ENCODE measurements around the gene GMPPB.
A peak's percentile ranks its signal among the peaks of the same experiment; 100 is the strongest.

- TF ChIP-seq EZH2 (IDR thresholded peaks at IDR 0.05; ENCODE audit: low read length): no peak
- peak in 1 of 3 experiments; percentile 11 for TF ChIP-seq CTCF (optimal IDR thresholded peaks at IDR 0.05 in 1 of 3, IDR thresholded peaks at IDR 0.05 in 1 of 3, conservative IDR thresholded peaks at IDR 0.05 in 1 of 3; ENCODE audit: extremely low read depth in 1 of 3, insufficient read depth in 2 of 3, low read length in 3 of 3)
These were observed 23.2 kb downstream of the GMPPB start for GRCh38 chr3:49700453-49701128.

All from keratinocyte (primary cell).